SU-DHL-6 (cell line): Measurements from ENCODE around the gene CABLES2.

Experiments
- H2AFZ ChIP-seq: fragments of 200-600 bp; sonication (generic); 2 replicates; pipeline ENCODE4 v1.6.1; 2014; ENCODE audit warnings: low read depth, mild to moderate bottlenecking, moderate library complexity, mixed read lengths, antibody characterized with exemption, low read length; ENCODE audit not compliant: severe bottlenecking
- H3F3A ChIP-seq: fragments of 200-600 bp; shearing (Covaris generic); 2 replicates; pipeline ENCODE4 v1.6.0; 2016; ENCODE audit warnings: antibody characterized with exemption, mild to moderate bottlenecking; ENCODE audit not compliant: insufficient read depth
- H3K27ac ChIP-seq: fragments of 200-600 bp; sonication (generic); 2 replicates; pipeline ENCODE4 v1.5.1; 2016; ENCODE audit warnings: low read depth, mild to moderate bottlenecking, low read length, moderate library complexity, mixed read lengths
- H3K27me3 ChIP-seq: fragments of 200-600 bp; sonication (generic), shearing (Covaris generic); 2 replicates; pipeline ENCODE4 v1.6.0; 2014; ENCODE audit warnings: mild to moderate bottlenecking, low read length
- H3K36me3 ChIP-seq: fragments of 200-600 bp; sonication (generic); 2 replicates; pipeline ENCODE4 v1.6.1; 2014; ENCODE audit warnings: mild to moderate bottlenecking, low read length, mixed read lengths
- H3K4me2 ChIP-seq: fragments of 300-600, 200-600 bp; shearing (Covaris generic), sonication (generic); 2 replicates; pipeline ENCODE4 v1.6.0; 2014; ENCODE audit warnings: low read length, low read depth, mild to moderate bottlenecking; ENCODE audit not compliant: poor library complexity, severe bottlenecking
- H3K4me3 ChIP-seq: fragments of 200-600 bp; sonication (generic); 2 replicates; pipeline ENCODE4 v1.5.1; 2014; ENCODE audit warnings: antibody characterized with exemption, low read length, mild to moderate bottlenecking, mixed read lengths; ENCODE audit not compliant: insufficient read depth, poor library complexity, severe bottlenecking
- H3K79me2 ChIP-seq: fragments of 200-600 bp; sonication (generic); 2 replicates; pipeline ENCODE4 v1.6.1; 2014; ENCODE audit warnings: mild to moderate bottlenecking, low read length, moderate library complexity; ENCODE audit not compliant: insufficient read depth
- H3K9ac ChIP-seq: fragments of 200-600 bp; sonication (generic); 2 replicates; pipeline ENCODE4 v1.7.0; 2014; ENCODE audit warnings: mild to moderate bottlenecking, low read length
- H3K9me2 ChIP-seq: fragments of 200-600 bp; sonication (generic); replicated peaks from 2 replicates; pipeline ENCODE4 v1.6.1; 2014; ENCODE audit warnings: low read length; ENCODE audit not compliant: insufficient read depth
- H3K9me3 ChIP-seq: fragments of 200-600 bp; sonication (generic); 2 replicates; pipeline ENCODE4 v1.6.1; 2014; ENCODE audit warnings: low read length, mixed read lengths; ENCODE audit not compliant: insufficient read depth
- H4K20me1 ChIP-seq: fragments of 200-600 bp; sonication (generic); 2 replicates; pipeline ENCODE4 v1.6.1; 2014; ENCODE audit warnings: low read depth, mild to moderate bottlenecking, antibody characterized with exemption, low read length, moderate library complexity, mixed read lengths
- EZH2phosphoT487 ChIP-seq: fragments of 200-600 bp; sonication (generic), shearing (Covaris generic); conservative IDR thresholded peaks from 2 replicates; pipeline ENCODE4 v1.6.1; 2018; ENCODE audit warnings: mild to moderate bottlenecking, antibody characterized with exemption, low read length, moderate library complexity, mixed read lengths
- TF ChIP-seq, protein P1 (sequence below): fragments of 200-600 bp; sonication (generic); IDR thresholded peaks from one replicate; pipeline ENCODE4 v1.5.1; 2017; ENCODE audit warnings: antibody characterized with exemption, mild to moderate bottlenecking, low read length, moderate library complexity; ENCODE audit not compliant: insufficient read depth, poor library complexity, severe bottlenecking

CABLES2 gene

DNA sequence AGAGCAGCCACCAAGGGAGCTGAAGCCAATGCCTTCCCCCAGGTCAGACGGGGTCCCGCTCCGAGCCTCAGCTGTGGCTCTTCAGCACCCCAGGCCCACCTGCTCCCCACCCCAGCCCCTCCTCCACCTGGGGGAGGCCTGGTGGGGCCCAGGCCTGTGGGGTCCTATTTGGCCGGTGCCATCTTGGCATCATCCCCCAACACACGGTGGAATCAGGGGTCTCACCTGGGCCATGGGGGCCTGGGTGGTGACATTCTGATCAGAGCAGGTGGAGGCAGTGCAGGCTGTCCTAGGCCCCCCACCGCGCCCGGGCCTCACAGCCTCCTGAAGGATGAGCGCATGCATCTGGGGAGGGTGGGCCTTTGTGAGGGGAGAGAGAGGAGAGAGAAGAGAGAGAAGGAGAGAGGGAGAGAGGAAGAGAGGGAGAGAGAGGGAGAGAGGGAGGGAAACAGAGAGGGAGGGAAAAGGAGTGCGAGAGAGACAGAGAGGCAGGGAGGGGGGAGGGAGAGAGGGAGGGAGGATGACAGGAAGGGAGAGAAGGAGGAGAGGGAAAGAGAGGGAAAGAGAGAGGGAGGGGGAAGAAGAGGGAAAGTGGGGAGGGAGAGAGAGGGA lies 44.2 kb upstream of the CABLES2 start:
- Histone ChIP-seq H3K79me2 (no peaks in the 10 kb centered on the region), H3F3A (no peaks in the 10 kb centered on the region), H3K9me3 (no peaks in the 10 kb centered on the region), H4K20me1 (no peaks in the 10 kb centered on the region), H3K4me3 (no peak overlapping the region), H3K4me2 (no peak overlapping the region), H3K36me3 (no peaks in the 10 kb centered on the region), H3K9ac (no peak overlapping the region), H2AFZ (no peak overlapping the region), H3K27me3 (no peaks in the 10 kb centered on the region), H3K27ac (no peak overlapping the region), H3K9me2 (no peaks in the 10 kb centered on the region)
- TF ChIP-seq EZH2phosphoT487: no peak
- TF ChIP-seq, protein P1, sequence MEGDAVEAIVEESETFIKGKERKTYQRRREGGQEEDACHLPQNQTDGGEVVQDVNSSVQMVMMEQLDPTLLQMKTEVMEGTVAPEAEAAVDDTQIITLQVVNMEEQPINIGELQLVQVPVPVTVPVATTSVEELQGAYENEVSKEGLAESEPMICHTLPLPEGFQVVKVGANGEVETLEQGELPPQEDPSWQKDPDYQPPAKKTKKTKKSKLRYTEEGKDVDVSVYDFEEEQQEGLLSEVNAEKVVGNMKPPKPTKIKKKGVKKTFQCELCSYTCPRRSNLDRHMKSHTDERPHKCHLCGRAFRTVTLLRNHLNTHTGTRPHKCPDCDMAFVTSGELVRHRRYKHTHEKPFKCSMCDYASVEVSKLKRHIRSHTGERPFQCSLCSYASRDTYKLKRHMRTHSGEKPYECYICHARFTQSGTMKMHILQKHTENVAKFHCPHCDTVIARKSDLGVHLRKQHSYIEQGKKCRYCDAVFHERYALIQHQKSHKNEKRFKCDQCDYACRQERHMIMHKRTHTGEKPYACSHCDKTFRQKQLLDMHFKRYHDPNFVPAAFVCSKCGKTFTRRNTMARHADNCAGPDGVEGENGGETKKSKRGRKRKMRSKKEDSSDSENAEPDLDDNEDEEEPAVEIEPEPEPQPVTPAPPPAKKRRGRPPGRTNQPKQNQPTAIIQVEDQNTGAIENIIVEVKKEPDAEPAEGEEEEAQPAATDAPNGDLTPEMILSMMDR: no peak

DNA sequence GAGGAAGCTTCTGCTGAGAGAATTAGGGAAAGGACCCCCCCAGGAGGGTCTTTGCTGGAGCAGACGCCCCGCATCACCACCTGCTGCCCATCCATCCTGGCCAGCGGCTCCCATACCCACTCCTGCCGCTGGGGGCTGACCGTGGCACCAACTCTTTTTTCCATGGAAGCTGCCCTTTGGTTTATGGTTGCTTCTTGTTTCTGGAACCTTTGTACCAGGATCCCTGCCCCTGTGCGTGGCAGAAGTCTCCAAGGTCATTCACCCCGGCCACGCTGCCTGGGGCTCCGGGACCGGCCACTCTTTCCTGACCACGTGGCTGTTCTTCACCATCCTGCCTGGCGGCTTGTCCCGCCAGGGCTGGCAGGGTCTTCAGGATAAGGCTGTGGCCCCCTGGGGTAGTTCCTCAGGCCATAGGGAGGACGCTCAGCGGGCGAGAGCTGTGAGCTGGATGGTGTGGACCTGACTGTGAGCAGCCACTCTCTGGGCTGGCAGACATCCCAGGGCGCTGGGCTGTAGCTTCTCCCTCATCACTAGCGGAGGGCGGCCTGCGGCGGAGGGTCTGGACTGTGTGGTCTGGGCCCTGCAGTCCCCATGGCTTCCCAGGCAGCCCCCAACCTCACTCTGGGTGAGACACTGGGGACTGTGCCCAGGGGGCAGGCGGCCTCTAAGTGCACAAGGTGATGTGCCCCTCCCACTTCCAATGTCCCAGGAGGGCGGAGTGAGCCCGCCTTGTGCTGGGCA lies 43.0 kb upstream of the CABLES2 start:
- H3F3A ChIP-seq: no peaks in the 10 kb centered on the region
- H3K79me2 ChIP-seq: no peaks in the 10 kb centered on the region
- H3K36me3 ChIP-seq: no peaks in the 10 kb centered on the region
- no peaks in the 10 kb centered on the region for H3K27me3 ChIP-seq
- H3K4me2 ChIP-seq: no peak overlapping the region
- H3K4me3 ChIP-seq: no peak overlapping the region
- TF ChIP-seq, protein P1: no peak
- no peak for TF ChIP-seq EZH2phosphoT487
- H3K9me3 ChIP-seq: no peaks in the 10 kb centered on the region
- H2AFZ ChIP-seq: no peak overlapping the region
- H4K20me1 ChIP-seq: no peaks in the 10 kb centered on the region
- H3K9ac ChIP-seq: no peak overlapping the region
- no peak overlapping the region for H3K27ac ChIP-seq
- H3K9me2 ChIP-seq: no peaks in the 10 kb centered on the region

GRCh38 chr20:62448788-62449187 lies 41.7 kb upstream of the CABLES2 start:
- Histone ChIP-seq H3K9me2 (no peaks in the 10 kb centered on the region), H3K4me3 (no peak overlapping the region), H3K27me3 (no peaks in the 10 kb centered on the region), H3K36me3 (no peaks in the 10 kb centered on the region), H3K27ac (no peak overlapping the region), H3K4me2 (no peak overlapping the region), H3K79me2 (no peaks in the 10 kb centered on the region), H3K9me3 (no peaks in the 10 kb centered on the region), H2AFZ (no peak overlapping the region), H4K20me1 (no peaks in the 10 kb centered on the region), H3K9ac (no peak overlapping the region), H3F3A (no peaks in the 10 kb centered on the region)
- TF ChIP-seq, protein P1: no peak
- no peak for TF ChIP-seq EZH2phosphoT487
